ENCODE data around the gene ELP4. TPM values are rescaled to one million over a fixed set of nuclear protein-coding genes. Genes with fewer than 3 reads are reported as not detected.
A peak's percentile ranks its signal among the peaks of the same experiment; 100 is the strongest.

The ELP4 gene
- polyA plus RNA-seq, 4 donors, result 5.4 to 14.5 (median 7.9) TPM

- Histone ChIP-seq H3K4me3 (ENCODE audit: low read depth in 1 of 3, low read length in 3 of 3) (no peak overlapping the region), H3K4me1 (ENCODE audit: control insufficient read depth in 3 of 3, insufficient read depth in 2 of 3, low read depth in 1 of 3, low read length in 2 of 3) (peaks cover 0 to 9% (median 3%) of the 10 kb centered on the region in 3 donors), H3K36me3 (ENCODE audit: control insufficient read depth in 3 of 3, insufficient read depth in 2 of 3, low read depth in 1 of 3, low read length in 3 of 3) (no peaks in the 10 kb centered on the region), H3K27ac (ENCODE audit: low read depth in 1 of 3, low read length in 2 of 3) (no peak overlapping the region), H3K27me3 (ENCODE audit: control insufficient read depth in 3 of 3, insufficient read depth in 3 of 3, low read length in 3 of 3) (peaks cover 11 to 68% (median 44%) of the 10 kb centered on the region in 3 donors), H3K9me3 (ENCODE audit: control insufficient read depth in 2 of 2, insufficient read depth in 1 of 2, low read depth in 1 of 2, low read length in 1 of 2) (peaks cover 0 to 5% of the 10 kb centered on the region in 2 donors)
- FAIRE-seq (no peak), DNase-seq (no peak)
- 44 to 51% (median 51%) methylated on average over 22 of the region's 22 CpGs for WGBS, 3 donors
These were observed 286.3 kb downstream of the ELP4 start for GRCh38 chr11:31795706-31796498.

GRCh38 chr11:31796499-31797189 lies 287.1 kb downstream of the ELP4 start:
- Histone ChIP-seq H3K9me3 (ENCODE audit: control insufficient read depth in 2 of 2, insufficient read depth in 1 of 2, low read depth in 1 of 2, low read length in 1 of 2) (peaks cover 0 to 5% of the 10 kb centered on the region in 2 donors), H3K36me3 (ENCODE audit: control insufficient read depth in 3 of 3, insufficient read depth in 2 of 3, low read depth in 1 of 3, low read length in 3 of 3) (no peaks in the 10 kb centered on the region), H3K4me3 (ENCODE audit: low read depth in 1 of 3, low read length in 3 of 3) (no peak overlapping the region), H3K27ac (ENCODE audit: low read depth in 1 of 3, low read length in 2 of 3) (no peak overlapping the region), H3K4me1 (ENCODE audit: control insufficient read depth in 3 of 3, insufficient read depth in 2 of 3, low read depth in 1 of 3, low read length in 2 of 3) (peaks cover 0 to 9% (median 3%) of the 10 kb centered on the region in 3 donors), H3K27me3 (ENCODE audit: control insufficient read depth in 3 of 3, insufficient read depth in 3 of 3, low read length in 3 of 3) (peaks cover 11 to 75% (median 50%) of the 10 kb centered on the region in 3 donors)
- 12 to 19% (median 14%) methylated on average over 19 of the region's 19 CpGs for WGBS, 3 donors
- DNase-seq (no peak), FAIRE-seq (no peak)

- peak in 1 of 2 donors; percentile 11 for DNase-seq
- Histone ChIP-seq H3K27ac (ENCODE audit: low read depth in 1 of 3, low read length in 2 of 3) (no peak overlapping the region), H3K4me3 (ENCODE audit: low read depth in 1 of 3, low read length in 3 of 3) (no peak overlapping the region), H3K36me3 (ENCODE audit: control insufficient read depth in 3 of 3, insufficient read depth in 2 of 3, low read depth in 1 of 3, low read length in 3 of 3) (no peaks in the 10 kb centered on the region), H3K9me3 (ENCODE audit: control insufficient read depth in 2 of 2, insufficient read depth in 1 of 2, low read depth in 1 of 2, low read length in 1 of 2) (peaks cover 0 to 5% of the 10 kb centered on the region in 2 donors), H3K4me1 (ENCODE audit: control insufficient read depth in 3 of 3, insufficient read depth in 2 of 3, low read depth in 1 of 3, low read length in 2 of 3) (peaks cover 0 to 9% (median 3%) of the 10 kb centered on the region in 3 donors), H3K27me3 (ENCODE audit: control insufficient read depth in 3 of 3, insufficient read depth in 3 of 3, low read length in 3 of 3) (peaks cover 11 to 77% (median 50%) of the 10 kb centered on the region in 3 donors)
- 11 to 15% (median 12%) methylated on average over 31 of the region's 31 CpGs for WGBS, 3 donors
- FAIRE-seq, result no peak
These were observed 287.9 kb downstream of the ELP4 start for GRCh38 chr11:31797190-31798056.

- Histone ChIP-seq H3K36me3 (ENCODE audit: control insufficient read depth in 3 of 3, insufficient read depth in 2 of 3, low read depth in 1 of 3, low read length in 3 of 3) (no peaks in the 10 kb centered on the region), H3K4me1 (ENCODE audit: control insufficient read depth in 3 of 3, insufficient read depth in 2 of 3, low read depth in 1 of 3, low read length in 2 of 3) (peaks cover 0 to 9% (median 3%) of the 10 kb centered on the region in 3 donors), H3K9me3 (ENCODE audit: control insufficient read depth in 2 of 2, insufficient read depth in 1 of 2, low read depth in 1 of 2, low read length in 1 of 2) (peaks cover 0 to 5% of the 10 kb centered on the region in 2 donors), H3K27ac (ENCODE audit: low read depth in 1 of 3, low read length in 2 of 3) (no peak overlapping the region), H3K27me3 (ENCODE audit: control insufficient read depth in 3 of 3, insufficient read depth in 3 of 3, low read length in 3 of 3) (peaks cover 11 to 81% (median 54%) of the 10 kb centered on the region in 3 donors), H3K4me3 (ENCODE audit: low read depth in 1 of 3, low read length in 3 of 3) (no peak overlapping the region)
- DNase-seq, result no peak
- no peak for FAIRE-seq
- 7 to 12% (median 11%) methylated on average over 21 of the region's 21 CpGs for WGBS, 3 donors
These were observed 288.5 kb downstream of the ELP4 start for GRCh38 chr11:31798057-31798553.

GRCh38 chr11:31798554-31799434 lies 289.2 kb downstream of the ELP4 start:
- Histone ChIP-seq H3K27me3 (ENCODE audit: control insufficient read depth in 3 of 3, insufficient read depth in 3 of 3, low read length in 3 of 3) (peaks cover 11 to 86% (median 60%) of the 10 kb centered on the region in 3 donors), H3K4me1 (ENCODE audit: control insufficient read depth in 3 of 3, insufficient read depth in 2 of 3, low read depth in 1 of 3, low read length in 2 of 3) (peaks cover 0 to 9% (median 3%) of the 10 kb centered on the region in 3 donors), H3K27ac (ENCODE audit: low read depth in 1 of 3, low read length in 2 of 3) (no peak overlapping the region), H3K4me3 (ENCODE audit: low read depth in 1 of 3, low read length in 3 of 3) (no peak overlapping the region), H3K9me3 (ENCODE audit: control insufficient read depth in 2 of 2, insufficient read depth in 1 of 2, low read depth in 1 of 2, low read length in 1 of 2) (peaks cover 0 to 5% of the 10 kb centered on the region in 2 donors), H3K36me3 (ENCODE audit: control insufficient read depth in 3 of 3, insufficient read depth in 2 of 3, low read depth in 1 of 3, low read length in 3 of 3) (no peaks in the 10 kb centered on the region)
- DNase-seq (peak in 1 of 2 donors; percentile 32), FAIRE-seq (no peak)
- 3 to 9% (median 9%) methylated on average over 58 to 60 of the region's 60 CpGs for WGBS, 3 donors

GRCh38 chr11:31799435-31800397 lies 290.1 kb downstream of the ELP4 start:
- H3K4me1 ChIP-seq (ENCODE audit: control insufficient read depth in 3 of 3, insufficient read depth in 2 of 3, low read depth in 1 of 3, low read length in 2 of 3), result peaks cover 0 to 15% (median 3%) of the 10 kb centered on the region in 3 donors
- peaks cover 11 to 88% (median 60%) of the 10 kb centered on the region in 3 donors for H3K27me3 ChIP-seq (ENCODE audit: control insufficient read depth in 3 of 3, insufficient read depth in 3 of 3, low read length in 3 of 3)
- no peak overlapping the region for H3K27ac ChIP-seq (ENCODE audit: low read depth in 1 of 3, low read length in 2 of 3)
- no peak overlapping the region for H3K4me3 ChIP-seq (ENCODE audit: low read depth in 1 of 3, low read length in 3 of 3)
- no peaks in the 10 kb centered on the region for H3K36me3 ChIP-seq (ENCODE audit: control insufficient read depth in 3 of 3, insufficient read depth in 2 of 3, low read depth in 1 of 3, low read length in 3 of 3)
- WGBS, 3 donors, result 5 to 13% (median 12%) methylated on average over 47 to 48 of the region's 48 CpGs
- H3K9me3 ChIP-seq (ENCODE audit: control insufficient read depth in 2 of 2, insufficient read depth in 1 of 2, low read depth in 1 of 2, low read length in 1 of 2), result peaks cover 0 to 5% of the 10 kb centered on the region in 2 donors
- DNase-seq (peak in 1 of 2 donors; percentile 20), FAIRE-seq (no peak)
